Measurements from ENCODE around the gene CELSR2. TPM values are rescaled to one million over a fixed set of nuclear protein-coding genes. Genes with fewer than 3 reads are reported as not detected.

Gene CELSR2
- total and polyA plus RNA-seq, 2 of the 8 experiments (the other 6 are each of a cell fraction or from before 2014, with no cell fraction given): 12.0 to 27.7 TPM

DNA sequence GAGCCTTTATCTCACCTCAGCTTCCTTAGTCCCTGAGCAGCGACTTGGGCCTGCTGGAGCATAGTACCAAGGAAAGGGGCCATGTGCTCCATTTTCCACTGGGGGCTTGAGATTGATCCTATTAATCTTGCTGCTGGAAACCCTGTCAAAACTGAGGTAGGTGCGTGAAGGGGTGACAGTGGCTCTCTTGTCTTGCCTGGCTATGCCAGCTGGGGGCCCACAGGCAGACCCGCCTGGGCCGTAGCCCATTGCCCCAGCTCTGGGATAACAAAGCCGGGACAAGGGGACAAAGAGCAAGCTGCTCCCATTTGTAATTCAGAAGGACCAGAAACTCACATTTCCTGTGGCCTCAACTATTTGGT, 10.3 kb upstream of the CELSR2 start:
- Histone ChIP-seq H4K91ac (replicated peaks; ENCODE audit: insufficient read length, low read length) (no peak overlapping the region), H2AK5ac (ENCODE audit: low read depth, low read length) (no peak overlapping the region; the same call in 1 of the 2 replicates), H4K8ac (ENCODE audit: extremely low read depth, insufficient read depth, low read length) (no peak overlapping the region; the same call in none of the 2 replicates), H2BK5ac (ENCODE audit: low read depth, low read length) (peak overlapping the region; percentile 96; the same call in 1 of the 2 replicates), H2BK120ac (replicated peaks; ENCODE audit: low read depth, low read length) (no peak overlapping the region), H2BK20ac (ENCODE audit: low read length) (peak overlapping the region; percentile 80; the same call in 1 of the 2 replicates), H3K23ac (ENCODE audit: insufficient read length) (no peak overlapping the region), H3K36me3 (ENCODE audit: control insufficient read depth in 2 of 4, insufficient read depth in 4 of 4, low read length in 3 of 4) (peaks cover 17 to 48% (median 34%) of the 10 kb centered on the region in 4 experiments), H3K56ac (replicated peaks; ENCODE audit: insufficient read length, low read depth, low read length) (no peak overlapping the region), H3K79me2 (ENCODE audit: control insufficient read depth in 1 of 2, insufficient read depth in 2 of 2, low read length in 2 of 2) (no peaks in the 10 kb centered on the region), H4K20me1 (replicated peaks in 1 of 2; ENCODE audit: control insufficient read depth in 1 of 2, insufficient read depth in 2 of 2, low read length in 2 of 2) (no peaks in the 10 kb centered on the region), H4K5ac (ENCODE audit: insufficient read length, low read depth, low read length) (no peak overlapping the region), H3K9ac (replicated peaks in 1 of 4; ENCODE audit: extremely low read depth in 1 of 4, low read depth in 3 of 4, low read length in 3 of 4) (no peak overlapping the region), H3K79me1 (ENCODE audit: low read depth, low read length) (0 out of 2 replicates have a peak, but pooled peaks cover 2% of the 10 kb centered on the region), H3K4me1 (replicated peaks in 1 of 4; ENCODE audit: control insufficient read depth in 3 of 4, insufficient read depth in 4 of 4, low read length in 3 of 4) (peaks cover 21 to 44% (median 31%) of the 10 kb centered on the region in 4 experiments), H2AFZ (ENCODE audit: low read length) (no peak overlapping the region), H3K14ac (ENCODE audit: insufficient read length) (no peak overlapping the region), H3K27ac (ENCODE audit: low read depth, low read length) (peak overlapping the region; percentile 50; the same call in 1 of the 2 replicates), H2BK12ac (ENCODE audit: low read depth, low read length) (peak overlapping the region; percentile 96; the same call in 1 of the 2 replicates), H3K9me3 (ENCODE audit: insufficient read depth in 2 of 2, low read depth in 1 of 2, low read length in 1 of 2) (no peaks in the 10 kb centered on the region), H3K18ac (ENCODE audit: extremely low read depth, low read length) (peak overlapping the region; percentile 99; the same call in 1 of the 2 replicates), H3K27me3 (replicated peaks in 1 of 4; ENCODE audit: control insufficient read depth in 3 of 4, extremely low read depth in 1 of 4, insufficient read depth in 3 of 4, low read length in 3 of 4) (no peaks in the 10 kb centered on the region), H3K4me3 (ENCODE audit: extremely low read depth in 1 of 4, insufficient read depth in 2 of 4, low read depth in 3 of 4, low read length in 4 of 4) (no peak overlapping the region), H3K4me2 (ENCODE audit: insufficient read depth in 1 of 2, low read depth in 2 of 2, low read length in 2 of 2) (peak overlapping the region; percentile 0 to 15; a peak in 1 of 4 replicates), H3K4ac (replicated peaks; ENCODE audit: insufficient read length, low read depth, low read length) (no peak overlapping the region), H2BK15ac (ENCODE audit: low read length) (0 out of 2 replicates have a peak overlapping the region, but pooled peaks have one; percentile 20), H3K23me2 (ENCODE audit: low read depth, low read length) (0 out of 2 replicates have a peak, but pooled peaks cover 3% of the 10 kb centered on the region)
- TF ChIP-seq HDAC6 (IDR thresholded peaks at IDR 0.05; ENCODE audit: low read depth, low read length): no peak
- no peak for TF ChIP-seq CHD2 (IDR thresholded peaks at IDR 0.05; ENCODE audit: low read length)
- TF ChIP-seq GABPA (IDR thresholded peaks at IDR 0.05; ENCODE audit: borderline replicate concordance, insufficient read depth, low read length): no peak
- TF ChIP-seq SP4 (IDR thresholded peaks at IDR 0.05; ENCODE audit: low read length): no peak
- TF ChIP-seq MAFK (IDR thresholded peaks at IDR 0.05; ENCODE audit: low read depth, low read length): no peak
- TF ChIP-seq ZNF274 (IDR thresholded peaks at IDR 0.05; ENCODE audit: borderline replicate concordance, extremely low read depth, low read length): no peak
- TF ChIP-seq POLR2A (IDR thresholded peaks at IDR 0.05; ENCODE audit: control extremely low read depth in 1 of 2, low read depth in 2 of 2, low read length in 2 of 2): no peak; a peak in 1 of 3 replicates
- TF ChIP-seq RNF2 (IDR thresholded peaks at IDR 0.05; ENCODE audit: borderline replicate concordance, low read depth, low read length, missing control alignments, poor library complexity, severe bottlenecking): no peak
- no peak for TF ChIP-seq CEBPB (IDR thresholded peaks at IDR 0.05; ENCODE audit: low read depth, low read length)
- no peak for TF ChIP-seq EGR1 (IDR thresholded peaks at IDR 0.05; ENCODE audit: borderline replicate concordance, low read depth, low read length)
- ChIA-PET CTCF (ENCODE audit: partially characterized antibody) (interaction anchor here (0.6 to 28.7 kb wide), 20 partner anchors 8 to 163 kb away, joined by 3 to 651 read pairs (median 4); partner anchors contain the start of genes CELSR2, SARS1 and SORT1), POLR2A (ENCODE audit: partially characterized antibody) (interaction anchor here (0.9 to 15.9 kb wide), 14 partner anchors 8 to 773 kb away, joined by 3 to 252 read pairs (median 6); partner anchors contain the start of genes CELSR2, PSRC1 and SARS1)
- DNase-seq (ENCODE audit: low read depth in 1 of 2, low spot score in 2 of 2): no peak
- FAIRE-seq: no peak
- WGBS, 2 experiments (ENCODE audit: extremely low coverage in 1 of 2, insufficient coverage in 1 of 2, insufficient read length in 1 of 2, insufficient replicate concordance in 2 of 2, low coverage in 1 of 2, low lambda C conversion rate in 2 of 2, missing lambda C conversion rate in 1 of 2): 45% methylated on average over 5 of the region's 5 CpGs; no CpG with 5 or more reads in 1 of the 2 experiments

All from H1 (cell line).